Mesothelial cell of epicardium (in vitro differentiated cells): ENCODE data around the gene HAPSTR1. TPM values are rescaled to one million over a fixed set of nuclear protein-coding genes. Genes with fewer than 3 reads are reported as not detected.

Experiments
- DNase-seq, 2 experiments: peaks; one replicate each; pipeline ENCODE4 v3.0.0; 2021; ENCODE audit warnings: low spot score in 2 of 2; ENCODE audit not compliant: unreplicated experiment in 2 of 2
- H3K27ac Mint-ChIP-seq: 2 replicates; pipeline ENCODE4 v1.8.0; 2021; ENCODE audit warnings: mixed read lengths
- H3K27me3 Mint-ChIP-seq: 2 replicates; pipeline ENCODE4 v1.8.0; 2021; ENCODE audit warnings: low read depth, mixed read lengths
- H3K36me3 Mint-ChIP-seq: 2 replicates; pipeline ENCODE4 v1.8.0; 2021; ENCODE audit warnings: mixed read lengths
- H3K4me1 Mint-ChIP-seq: 2 replicates; pipeline ENCODE4 v1.8.0; 2021; ENCODE audit warnings: mixed read lengths
- H3K4me3 Mint-ChIP-seq: 2 replicates; pipeline ENCODE4 v1.8.0; 2021; ENCODE audit warnings: mild to moderate bottlenecking, moderate library complexity, mixed read lengths
- H3K9me3 Mint-ChIP-seq: 2 replicates; pipeline ENCODE4 v1.8.0; 2021; ENCODE audit warnings: mixed read lengths
- total RNA-seq: library from RNA; stranded (reverse); gene quantifications from 3 replicates; pipeline ENCODE4 v1.2.1, GENCODE V29; 2021
- TF ChIP-seq, protein P1 (sequence below): fragments of 200-600 bp; sonication (generic); IDR thresholded peaks from one replicate; pipeline ENCODE4 v1.5.0; 2021; ENCODE audit warnings: antibody characterized with exemption; ENCODE audit not compliant: unreplicated experiment

The HAPSTR1 gene
- total RNA-seq, 1 donor from 2014 or later = 80.6 TPM

DNA sequence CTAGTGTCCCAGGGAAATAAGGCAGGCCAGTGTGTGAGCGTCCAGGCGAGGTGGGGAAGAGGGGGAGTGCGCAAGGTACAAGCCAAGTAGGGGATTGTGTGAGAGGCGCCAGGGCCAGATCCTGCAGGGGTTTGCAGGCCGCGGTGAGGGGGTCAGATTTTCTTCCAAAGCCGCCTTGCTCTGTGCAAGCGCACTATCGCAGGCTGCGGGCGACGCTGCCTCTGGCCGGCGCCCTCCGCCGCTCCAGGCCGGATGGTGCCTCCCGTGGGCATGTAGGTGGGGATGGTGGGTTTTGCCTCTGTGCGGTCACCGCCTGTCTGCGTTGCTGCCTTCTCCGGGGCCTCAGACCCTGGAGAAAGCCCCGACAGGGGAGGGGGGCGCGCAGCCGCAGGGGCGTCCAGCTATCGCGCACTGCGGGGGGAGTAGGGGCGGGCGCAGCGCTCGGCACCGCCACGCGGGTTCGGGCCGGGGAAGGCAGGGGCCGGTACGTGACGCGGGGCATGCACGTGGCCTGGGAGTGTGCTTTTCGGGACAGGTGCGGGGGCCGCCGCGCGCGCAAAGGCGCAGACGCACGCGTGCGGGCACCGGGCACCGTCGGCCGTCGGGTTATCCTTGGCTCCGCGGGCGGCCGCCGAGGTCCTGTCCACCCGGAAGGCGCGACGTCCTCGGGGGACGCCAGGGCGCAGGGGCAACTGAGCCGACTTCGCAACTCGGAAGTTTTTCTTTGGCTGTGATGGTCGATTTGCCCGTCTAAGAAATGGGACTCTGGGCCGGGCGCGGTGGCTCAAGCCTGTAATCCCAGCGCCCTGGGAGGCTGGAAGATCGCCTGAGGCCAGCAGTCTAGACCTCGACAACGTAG is 1.1 kb upstream of the HAPSTR1 start:
- peak overlapping the region; percentile 91 for H3K27ac Mint-ChIP-seq
- peak overlapping the region; percentile 80 for H3K4me3 Mint-ChIP-seq
- TF ChIP-seq, protein P1, sequence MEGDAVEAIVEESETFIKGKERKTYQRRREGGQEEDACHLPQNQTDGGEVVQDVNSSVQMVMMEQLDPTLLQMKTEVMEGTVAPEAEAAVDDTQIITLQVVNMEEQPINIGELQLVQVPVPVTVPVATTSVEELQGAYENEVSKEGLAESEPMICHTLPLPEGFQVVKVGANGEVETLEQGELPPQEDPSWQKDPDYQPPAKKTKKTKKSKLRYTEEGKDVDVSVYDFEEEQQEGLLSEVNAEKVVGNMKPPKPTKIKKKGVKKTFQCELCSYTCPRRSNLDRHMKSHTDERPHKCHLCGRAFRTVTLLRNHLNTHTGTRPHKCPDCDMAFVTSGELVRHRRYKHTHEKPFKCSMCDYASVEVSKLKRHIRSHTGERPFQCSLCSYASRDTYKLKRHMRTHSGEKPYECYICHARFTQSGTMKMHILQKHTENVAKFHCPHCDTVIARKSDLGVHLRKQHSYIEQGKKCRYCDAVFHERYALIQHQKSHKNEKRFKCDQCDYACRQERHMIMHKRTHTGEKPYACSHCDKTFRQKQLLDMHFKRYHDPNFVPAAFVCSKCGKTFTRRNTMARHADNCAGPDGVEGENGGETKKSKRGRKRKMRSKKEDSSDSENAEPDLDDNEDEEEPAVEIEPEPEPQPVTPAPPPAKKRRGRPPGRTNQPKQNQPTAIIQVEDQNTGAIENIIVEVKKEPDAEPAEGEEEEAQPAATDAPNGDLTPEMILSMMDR = no peak
- DNase-seq = peak; percentile 32 to 63
- H3K27me3 Mint-ChIP-seq = peaks cover 2% of the 10 kb centered on the region
- H3K4me1 Mint-ChIP-seq = peaks cover 27% of the 10 kb centered on the region
- peaks cover 3% of the 10 kb centered on the region for H3K36me3 Mint-ChIP-seq
- H3K9me3 Mint-ChIP-seq = no peaks in the 10 kb centered on the region

DNA sequence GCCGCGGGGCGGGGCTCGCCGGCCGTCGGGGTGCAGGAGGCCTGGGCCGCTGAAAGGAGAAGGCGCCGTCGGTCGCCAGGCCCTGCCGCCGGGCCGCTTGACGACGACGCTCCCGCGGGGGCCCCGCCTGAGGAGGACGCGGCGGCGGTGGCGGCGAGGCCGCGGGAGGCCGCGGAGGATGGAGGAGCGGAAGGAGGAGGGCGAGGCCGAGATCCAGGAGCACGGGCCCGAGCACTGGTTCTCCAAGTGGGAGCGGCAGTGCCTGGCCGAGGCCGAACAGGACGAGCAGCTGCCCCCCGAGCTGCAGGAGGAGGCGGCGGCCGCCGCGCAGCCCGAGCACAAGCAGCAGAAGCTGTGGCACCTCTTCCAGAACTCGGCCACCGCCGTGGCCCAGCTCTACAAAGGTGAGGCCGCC is 430 bp downstream of the HAPSTR1 start:
- Mint-ChIP-seq H3K36me3 (peaks cover 8% of the 10 kb centered on the region), H3K9me3 (no peaks in the 10 kb centered on the region), H3K4me3 (peak overlapping the region; percentile 60), H3K27ac (peak overlapping the region; percentile 30), H3K4me1 (peaks cover 39% of the 10 kb centered on the region), H3K27me3 (peaks cover 2% of the 10 kb centered on the region)
- TF ChIP-seq, protein P1 = no peak
- peak in 1 of 2 experiments; percentile 51 for DNase-seq

DNA sequence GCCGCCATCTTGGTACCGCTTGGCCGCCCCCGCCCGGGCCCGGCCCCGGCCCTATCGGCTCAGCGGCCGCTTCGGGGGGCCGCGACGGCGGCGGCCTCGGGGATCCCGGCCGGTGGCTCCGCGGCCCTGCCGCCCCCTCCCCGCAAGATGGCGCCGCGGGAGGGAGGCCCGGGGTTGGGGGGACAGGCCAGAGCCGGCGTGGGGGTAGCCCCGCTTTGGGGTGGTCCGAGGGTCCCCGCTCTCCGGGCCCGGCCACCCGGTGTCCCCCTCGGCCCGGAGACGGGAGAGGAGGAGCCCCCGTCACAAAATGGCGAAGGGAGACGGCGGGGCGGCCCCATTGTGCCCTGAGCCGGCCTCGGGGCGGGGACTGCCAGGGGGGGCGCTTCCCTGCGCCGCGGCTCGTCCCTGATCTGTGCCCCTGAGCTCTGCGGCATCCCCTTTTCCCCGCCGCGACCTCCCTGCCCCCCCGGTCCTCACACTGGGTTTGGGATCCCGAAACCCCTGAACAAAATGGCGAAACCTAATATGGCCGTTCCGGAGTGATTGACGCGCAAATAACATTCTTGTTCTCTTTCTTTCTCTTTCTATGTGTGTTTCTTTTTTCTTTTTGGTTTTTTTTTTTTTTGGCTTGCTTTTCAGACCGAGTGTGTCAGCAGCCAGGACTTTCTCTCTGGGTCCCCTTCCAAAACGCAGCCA is 986 bp downstream of the HAPSTR1 start:
- Mint-ChIP-seq H3K27ac (peak overlapping the region; percentile 100), H3K4me1 (peaks cover 41% of the 10 kb centered on the region), H3K9me3 (no peaks in the 10 kb centered on the region), H3K27me3 (peaks cover 2% of the 10 kb centered on the region), H3K4me3 (peak overlapping the region; percentile 99), H3K36me3 (peaks cover 8% of the 10 kb centered on the region)
- DNase-seq = peak; percentile 25 to 59
- TF ChIP-seq, protein P1 = no peak

DNA sequence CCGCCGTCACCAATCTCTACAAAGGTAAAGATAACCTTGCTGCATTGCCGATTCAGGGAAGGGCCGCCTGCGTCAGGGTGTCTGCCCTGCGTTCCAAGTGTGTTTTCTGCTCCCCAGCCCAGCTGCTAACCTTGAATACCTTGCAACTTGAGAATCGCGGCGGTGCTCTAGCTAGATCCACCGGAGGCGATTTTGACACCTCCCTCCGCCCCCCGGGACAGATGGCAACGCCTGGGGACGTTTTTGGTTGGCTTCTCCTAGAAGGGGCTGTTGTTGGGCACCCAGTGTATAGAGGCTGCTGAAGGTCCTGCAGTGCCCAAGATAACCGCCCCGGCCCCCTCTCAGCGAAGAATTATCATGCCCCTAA is 1.5 kb downstream of the HAPSTR1 start:
- H3K4me1 Mint-ChIP-seq = peaks cover 46% of the 10 kb centered on the region
- TF ChIP-seq, protein P1 = no peak
- H3K27ac Mint-ChIP-seq = peak overlapping the region; percentile 100
- peak overlapping the region; percentile 99 for H3K4me3 Mint-ChIP-seq
- peaks cover under 1% of the 10 kb centered on the region for H3K27me3 Mint-ChIP-seq
- H3K9me3 Mint-ChIP-seq = no peaks in the 10 kb centered on the region
- DNase-seq = peak in 1 of 2 experiments; percentile 42
- H3K36me3 Mint-ChIP-seq = peaks cover 12% of the 10 kb centered on the region

DNA sequence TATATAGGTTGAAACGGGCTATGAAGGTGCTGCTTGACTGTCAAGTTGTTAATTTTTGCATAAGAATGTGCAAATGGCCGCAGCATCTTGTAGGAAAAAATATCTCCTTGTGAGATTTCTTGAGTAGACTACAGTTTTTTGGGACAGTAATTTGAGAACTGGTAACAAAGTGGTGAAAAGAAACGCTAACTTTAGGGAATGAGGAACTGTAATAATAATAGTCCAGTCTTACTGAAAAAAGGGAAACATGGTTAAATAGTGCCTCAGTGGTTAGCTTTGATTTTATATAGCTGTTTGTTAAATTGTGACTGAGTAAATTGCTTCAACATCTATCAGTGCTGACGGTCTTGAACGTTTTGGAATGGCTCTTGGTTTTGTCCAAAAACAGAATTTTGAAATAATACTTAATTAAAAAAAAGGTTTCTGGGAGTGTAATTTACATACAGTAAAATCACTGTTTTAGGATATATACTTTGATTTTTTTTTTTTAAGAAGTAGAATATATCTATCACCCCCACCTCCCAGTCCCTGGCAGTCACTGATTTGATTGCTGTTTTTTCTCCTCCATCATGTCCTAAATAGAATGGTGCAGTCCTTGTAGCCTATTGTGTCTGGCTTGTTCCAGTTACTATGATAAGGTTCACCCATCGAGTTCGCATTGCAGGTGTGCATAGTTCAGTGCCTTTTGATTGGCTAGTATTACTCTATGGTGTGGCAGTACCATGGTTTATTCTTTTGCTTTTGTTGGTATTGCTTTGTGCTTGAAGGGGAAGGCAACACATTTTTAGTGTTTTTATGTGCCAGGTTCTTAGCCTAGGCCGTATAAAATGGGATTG is 2.8 kb downstream of the HAPSTR1 start:
- Mint-ChIP-seq H3K27me3 (no peaks in the 10 kb centered on the region), H3K27ac (peak overlapping the region; percentile 100), H3K36me3 (peaks cover 15% of the 10 kb centered on the region), H3K4me1 (peaks cover 54% of the 10 kb centered on the region), H3K9me3 (no peaks in the 10 kb centered on the region), H3K4me3 (peak overlapping the region; percentile 99)
- DNase-seq = no peak
- TF ChIP-seq, protein P1 = no peak
